Common myeloid progenitor, CD34-positive (primary cell): Measurements from ENCODE around the gene SDK1.
A peak's percentile ranks its signal among the peaks of the same experiment; 100 is the strongest.

Experiments
- CTCF ChIA-PET: fragments of 350-600 bp; sonication (Branson Sonifier 250); formaldehyde crosslinking; loops from one replicate; lab custom pipeline; 2021; ENCODE audit warnings: antibody characterized with exemption; lab: Charles Lee
- POLR2A ChIA-PET: fragments of 350-600 bp; sonication (Branson Sonifier 250); formaldehyde crosslinking; loops from one replicate; lab custom pipeline; 2021; ENCODE audit warnings: antibody characterized with exemption; lab: Charles Lee
- DNase-seq, 3 donors: peaks; one replicate each; pipeline versions ENCODE4 v3.0.0 to v3.0.0-alpha.2; 2013
- H3K27ac ChIP-seq, 2 experiments: 1 replicate in 1 of 2; 2 replicates in 1 of 2; pipeline ENCODE4 v1.7.0; 2013; ENCODE audit warnings: inconsistent platforms in 2 of 2, low read length in 2 of 2, mild to moderate bottlenecking in 2 of 2, low read depth in 1 of 2, moderate library complexity in 1 of 2; ENCODE audit not compliant: severe bottlenecking in 2 of 2, insufficient read depth in 1 of 2, poor library complexity in 1 of 2
- H3K27me3 ChIP-seq, 5 experiments: replicated peaks in 2 of 5; 1 replicate in 3 of 5; 2 replicates in 2 of 5; pipeline versions ENCODE4 v1.6.1 to v1.7.0; 2013; ENCODE audit warnings: low read length in 4 of 5, mild to moderate bottlenecking in 2 of 5, moderate library complexity in 2 of 5, inconsistent platforms in 1 of 5; ENCODE audit not compliant: insufficient read depth in 5 of 5, control insufficient read depth in 4 of 5
- H3K36me3 ChIP-seq, 4 experiments: 1 replicate in 2 of 4; 2 replicates in 2 of 4; pipeline versions ENCODE4 v1.6.1 to v1.7.0; 2013; ENCODE audit warnings: low read length in 3 of 4, control low read depth in 1 of 4, mild to moderate bottlenecking in 1 of 4; ENCODE audit not compliant: control insufficient read depth in 4 of 4, insufficient read depth in 4 of 4
- H3K4me1 ChIP-seq, 4 experiments: 1 replicate in 3 of 4; 2 replicates in 1 of 4; pipeline versions ENCODE4 v1.6.1 to v1.7.1; 2013; ENCODE audit warnings: low read length in 3 of 4, mild to moderate bottlenecking in 3 of 4, control low read depth in 1 of 4, inconsistent platforms in 1 of 4, moderate library complexity in 1 of 4; ENCODE audit not compliant: control insufficient read depth in 4 of 4, insufficient read depth in 4 of 4; ENCODE audit errors: control extremely low read depth in 1 of 4
- H3K4me3 ChIP-seq, 7 experiments: 1 replicate in 4 of 7; 2 replicates in 3 of 7; pipeline versions ENCODE4 v1.5.1 to v1.7.0; 2013; ENCODE audit warnings: mild to moderate bottlenecking in 7 of 7, low read length in 6 of 7, moderate library complexity in 6 of 7, inconsistent platforms in 2 of 7, low read depth in 2 of 7, control low read depth in 1 of 7; ENCODE audit not compliant: insufficient read depth in 4 of 7, control insufficient read depth in 1 of 7; ENCODE audit errors: extremely low read depth in 1 of 7
- H3K9me3 ChIP-seq, 5 experiments: 1 replicate in 4 of 5; 2 replicates in 1 of 5; pipeline versions ENCODE4 v1.6.1 to v1.7.1; 2013; ENCODE audit warnings: low read length in 4 of 5, mild to moderate bottlenecking in 2 of 5, inconsistent platforms in 1 of 5, low read depth in 1 of 5, moderate library complexity in 1 of 5; ENCODE audit not compliant: control insufficient read depth in 4 of 5, insufficient read depth in 2 of 5; ENCODE audit errors: control extremely low read depth in 1 of 5
- WGBS: methylation state at CpG from one replicate; pipeline ENCODE4 v1.1.5; 2013; ENCODE audit not compliant: insufficient coverage; 5-methylcytosine and 5-hydroxymethylcytosine counted together

The SDK1 gene

DNA sequence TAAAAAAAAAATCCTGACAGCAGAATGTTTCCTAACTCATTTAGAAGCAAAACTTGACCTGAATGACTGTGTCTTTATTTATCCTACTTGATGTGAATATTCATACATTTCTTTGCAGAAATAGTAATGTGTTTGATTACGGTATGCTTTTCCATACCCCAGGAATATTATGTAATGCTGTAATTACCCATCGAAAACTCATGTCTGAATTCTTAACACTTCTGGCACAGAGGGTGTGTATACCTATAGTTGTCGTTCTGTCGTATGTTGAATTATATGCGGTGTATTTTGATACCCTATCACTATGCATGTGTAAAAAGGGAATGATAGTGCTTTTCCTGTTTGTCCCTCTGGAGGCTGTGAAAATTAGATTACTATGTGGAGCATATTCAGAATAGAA, 26.6 kb downstream of the SDK1 start:
- CTCF ChIA-PET, result no interaction called here

DNA sequence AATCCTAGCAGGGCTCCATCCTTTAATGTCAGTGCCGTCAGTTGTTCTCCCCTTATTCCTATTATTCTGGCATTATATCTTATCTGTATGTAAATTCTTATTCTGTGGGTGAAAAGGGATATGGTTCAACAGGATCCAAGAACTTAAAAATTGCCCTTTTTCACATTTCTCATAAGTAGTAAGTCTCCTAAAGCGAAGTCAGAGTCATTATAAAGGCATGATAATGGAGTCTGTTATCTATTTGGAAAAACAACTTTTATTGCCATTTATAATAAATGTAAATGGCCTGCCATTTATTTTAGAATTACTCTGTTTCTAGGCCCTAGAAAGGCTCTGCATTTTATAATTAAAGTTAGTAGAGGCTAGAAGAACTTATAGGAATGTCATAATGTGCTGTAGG, 31.3 kb downstream of the SDK1 start:
- Histone ChIP-seq H3K9me3 (peaks cover 0 to 4% (median 0%) of the 10 kb centered on the region in 5 experiments), H3K36me3 (no peaks in the 10 kb centered on the region), H3K4me3 (no peak overlapping the region), H3K27me3 (peaks cover 0 to 3% (median 0%) of the 10 kb centered on the region in 5 experiments), H3K27ac (no peak overlapping the region), H3K4me1 (no peaks in the 10 kb centered on the region)
- no peak for DNase-seq
- CTCF ChIA-PET, result no interaction called here
- WGBS, result no CpG with 5 or more reads among the region's 2 CpGs
- POLR2A ChIA-PET, result no interaction called here

More for the DNA sequence above, 26.6 kb downstream of the SDK1 start:
- no peak overlapping the region for H3K27ac ChIP-seq
- WGBS, result 100% methylated on average over 1 of the region's 5 CpGs
- POLR2A ChIA-PET, result no interaction called here
- H3K4me1 ChIP-seq, result no peaks in the 10 kb centered on the region
- H3K36me3 ChIP-seq, result no peaks in the 10 kb centered on the region
- H3K27me3 ChIP-seq, result no peaks in the 10 kb centered on the region
- no peak overlapping the region for H3K4me3 ChIP-seq
- H3K9me3 ChIP-seq, result peaks cover 0 to 4% (median 0%) of the 10 kb centered on the region in 5 experiments
- no peak for DNase-seq

DNA sequence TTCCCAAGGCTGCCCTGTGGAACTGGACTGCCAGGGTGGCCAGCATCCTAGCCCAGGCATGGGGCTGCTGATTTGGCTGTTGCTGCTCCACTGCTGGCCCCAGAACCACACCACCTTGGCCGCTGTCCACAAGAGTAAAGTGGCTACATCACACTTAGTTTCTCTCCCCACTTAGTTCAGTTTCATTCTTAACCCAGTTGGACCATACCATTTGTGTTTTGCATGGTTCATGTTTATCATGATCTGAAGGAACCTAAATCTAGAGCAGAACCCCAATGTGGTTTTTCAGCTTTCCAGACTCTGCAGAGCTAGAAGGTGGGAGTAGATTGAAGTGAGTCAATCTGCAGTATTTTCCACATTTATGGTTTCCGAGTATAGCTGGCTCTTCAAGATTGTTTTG, 32.8 kb downstream of the SDK1 start:
- H3K27me3 ChIP-seq, result peaks cover 0 to 8% (median 0%) of the 10 kb centered on the region in 5 experiments
- POLR2A ChIA-PET, result no interaction called here
- no peaks in the 10 kb centered on the region for H3K36me3 ChIP-seq
- no peaks in the 10 kb centered on the region for H3K4me1 ChIP-seq
- 100% methylated on average over 1 of the region's 2 CpGs for WGBS
- no peak overlapping the region for H3K4me3 ChIP-seq
- H3K9me3 ChIP-seq, result peaks cover 0 to 4% (median 0%) of the 10 kb centered on the region in 5 experiments
- no peak overlapping the region for H3K27ac ChIP-seq
- no peak for DNase-seq
- CTCF ChIA-PET, result no interaction called here

DNA sequence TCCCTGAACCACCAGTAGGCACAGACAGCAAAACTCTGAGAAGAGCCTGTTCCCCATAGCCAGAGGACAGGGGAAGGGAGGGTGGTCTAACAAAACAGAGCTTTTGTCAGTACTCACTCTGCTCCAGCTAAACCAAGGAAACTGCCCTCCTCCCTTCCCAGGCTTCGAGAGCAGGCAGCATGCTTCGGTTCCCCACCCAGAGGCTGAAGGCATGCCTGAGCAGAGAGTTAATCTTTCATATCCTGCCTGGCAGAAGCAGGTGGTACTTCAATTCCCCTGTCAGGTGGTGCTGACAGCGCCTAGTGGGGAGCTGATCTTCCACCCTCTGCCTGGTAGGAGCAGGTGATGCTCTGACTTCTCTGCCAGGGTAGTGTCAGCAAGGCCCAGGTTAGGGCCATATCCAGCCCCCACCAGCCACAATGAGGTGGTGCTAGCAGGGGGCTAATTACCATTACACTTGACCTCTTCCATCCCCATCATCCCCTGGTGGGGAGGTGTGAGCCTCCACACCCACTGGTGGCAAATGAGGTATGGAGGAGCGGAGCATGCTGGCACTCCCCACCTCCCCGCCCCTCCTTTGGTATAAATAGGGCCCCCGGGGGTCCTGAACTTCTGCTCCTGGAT, 35.1 kb downstream of the SDK1 start:
- Histone ChIP-seq H3K9me3 (peaks cover 0 to 3% (median 0%) of the 10 kb centered on the region in 5 experiments), H3K27me3 (peaks cover 0 to 8% (median 0%) of the 10 kb centered on the region in 5 experiments), H3K4me1 (no peaks in the 10 kb centered on the region), H3K27ac (no peak overlapping the region), H3K36me3 (no peaks in the 10 kb centered on the region), H3K4me3 (no peak overlapping the region)
- POLR2A ChIA-PET, result no interaction called here
- CTCF ChIA-PET, result no interaction called here
- DNase-seq, result no peak
- WGBS, result 93% methylated on average over 6 of the region's 6 CpGs

DNA sequence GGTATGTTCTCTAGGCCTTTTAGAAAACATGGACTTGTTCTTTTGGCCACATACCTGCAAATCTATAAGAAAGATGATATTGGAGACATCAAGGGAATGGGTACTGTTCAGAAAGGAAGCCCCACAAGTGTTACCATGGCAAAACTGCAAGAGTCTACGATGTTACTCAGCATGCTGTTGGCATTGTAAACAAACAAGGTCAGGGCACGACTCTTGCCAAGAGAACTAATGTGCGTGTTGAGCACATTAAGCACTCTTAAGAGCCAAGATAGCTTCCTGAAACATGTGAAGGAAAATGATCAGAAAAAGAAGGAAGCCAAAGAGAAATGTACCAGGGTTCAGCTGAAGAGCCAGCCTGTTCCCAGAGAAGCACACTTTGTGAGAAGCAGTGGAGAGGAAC, 37.1 kb downstream of the SDK1 start:
- no peak overlapping the region for H3K27ac ChIP-seq
- no peaks in the 10 kb centered on the region for H3K4me1 ChIP-seq
- H3K9me3 ChIP-seq, result peaks cover 0 to 3% (median 0%) of the 10 kb centered on the region in 5 experiments
- peaks cover 0 to 8% (median 0%) of the 10 kb centered on the region in 5 experiments for H3K27me3 ChIP-seq
- 92% methylated on average over 3 of the region's 3 CpGs for WGBS
- ChIA-PET CTCF (no interaction called here), POLR2A (no interaction called here)
- no peaks in the 10 kb centered on the region for H3K36me3 ChIP-seq
- DNase-seq, result no peak
- H3K4me3 ChIP-seq, result no peak overlapping the region

DNA sequence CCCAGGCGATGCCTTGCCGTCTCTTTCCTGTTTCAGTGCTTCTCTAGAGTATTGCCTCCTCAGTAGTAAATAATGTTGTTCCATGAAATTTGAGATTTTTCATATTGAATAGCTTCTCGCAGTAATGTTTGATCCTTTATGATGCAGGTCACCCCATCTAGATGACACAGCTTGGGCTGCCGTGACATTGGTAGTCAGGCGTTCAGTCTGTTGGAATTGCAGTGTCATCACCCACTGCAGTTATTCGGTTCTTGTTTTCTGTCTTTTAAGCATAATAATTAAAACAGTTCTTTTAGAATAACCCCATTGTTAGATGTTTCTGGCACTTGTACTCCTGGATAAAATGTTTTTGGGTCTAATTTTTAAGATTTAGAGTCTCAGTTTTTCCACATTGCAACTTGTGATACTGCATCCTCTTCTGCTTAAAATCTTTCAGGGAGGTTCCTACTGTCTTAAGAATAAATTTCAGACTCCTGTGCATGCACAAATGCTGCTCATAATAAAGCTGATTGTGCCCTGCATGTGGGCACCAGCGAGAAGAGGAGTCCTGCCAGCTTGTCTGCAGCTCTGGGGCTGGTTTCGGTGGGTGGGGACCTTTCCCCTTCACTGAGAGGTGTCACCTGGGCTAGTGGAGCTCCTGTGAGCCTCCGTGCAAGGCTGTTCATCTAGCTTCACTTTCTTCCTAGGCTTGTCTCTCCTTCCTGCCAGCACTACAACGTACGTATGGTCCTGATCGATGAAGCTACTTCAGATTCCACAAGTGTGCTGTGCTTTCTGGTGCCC, 44.8 kb downstream of the SDK1 start:
- 85% methylated on average over 8 of the region's 12 CpGs for WGBS
- POLR2A ChIA-PET, result no interaction called here
- Histone ChIP-seq H3K4me1 (no peaks in the 10 kb centered on the region), H3K27me3 (peaks cover 0 to 5% (median 0%) of the 10 kb centered on the region in 5 experiments), H3K4me3 (no peak overlapping the region), H3K9me3 (no peaks in the 10 kb centered on the region), H3K36me3 (no peaks in the 10 kb centered on the region), H3K27ac (no peak overlapping the region)
- peak in 1 of 3 donors; percentile 6 for DNase-seq
- CTCF ChIA-PET, result no interaction called here

DNA sequence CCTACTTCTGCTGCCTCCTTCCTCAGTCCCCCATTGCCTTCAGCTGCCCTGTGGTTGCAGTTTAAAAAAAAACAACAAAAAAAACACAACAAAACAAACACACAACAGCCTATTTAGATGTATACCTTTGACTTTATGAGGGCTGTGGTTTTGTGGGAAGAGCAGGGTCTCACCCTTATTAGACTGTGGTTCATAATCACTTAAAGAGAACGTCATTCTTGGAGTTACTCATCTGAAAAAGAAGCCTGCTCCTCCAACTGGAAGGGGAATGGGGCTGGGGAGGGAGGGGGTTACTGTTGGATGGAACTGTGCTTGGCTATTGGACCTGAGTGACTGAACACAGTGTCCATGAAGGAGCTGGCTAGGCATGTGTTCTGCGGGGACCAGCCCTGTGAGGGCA, 48.1 kb downstream of the SDK1 start:
- Histone ChIP-seq H3K9me3 (peaks cover 0 to 1% (median 0%) of the 10 kb centered on the region in 5 experiments), H3K27me3 (peaks cover 0 to 6% (median 0%) of the 10 kb centered on the region in 5 experiments), H3K4me1 (no peaks in the 10 kb centered on the region), H3K36me3 (no peaks in the 10 kb centered on the region), H3K4me3 (no peak overlapping the region), H3K27ac (no peak overlapping the region)
- WGBS, result 80% methylated on average over 1 of the region's 2 CpGs
- POLR2A ChIA-PET, result no interaction called here
- CTCF ChIA-PET, result interaction anchor here (0.7 kb wide), 1 partner anchor 18 kb away, joined by 3 read pairs; no protein-coding TSS in a partner anchor
- DNase-seq, result no peak
